GM12878 (cell line): ENCODE measurements around the gene PROKR1. TPM values are rescaled to one million over a fixed set of nuclear protein-coding genes. Genes with fewer than 3 reads are reported as not detected.

Experiments
- ATAC-seq: fragments of 200-7000 bp; cut with Tn5 transposase; 3 replicates; pipeline ENCODE4 v1.9.1; 2020; ENCODE audit warnings: mild to moderate bottlenecking, moderate library complexity
- BruUV-seq: library from RNA; stranded (reverse); fragments of 400-500 nt; replicated peaks from 2 replicates; lab custom pipeline; 2021; lab: Mats Ljungman, UMichigan
- CTCF ChIA-PET: fragments of 300-600 bp; sonication (Branson Sonifier 250); formaldehyde crosslinking; extraction: SDS; loops from one replicate; lab custom pipeline; 2021; ENCODE audit warnings: inconsistent platforms; lab: Yijun Ruan, JAX
- POLR2A ChIA-PET: fragments of 350-600 bp; formaldehyde crosslinking; extraction: SDS; loops from one replicate; lab custom pipeline; 2021; ENCODE audit warnings: inconsistent platforms; lab: Charles Lee
- RAD21 ChIA-PET: fragments of 300-600 bp; sonication (Branson Sonifier 250); formaldehyde crosslinking; loops from one replicate; lab custom pipeline; 2023; ENCODE audit warnings: antibody characterized with exemption; ENCODE audit not compliant: unreplicated experiment; lab: Charles Lee
- SMC1A ChIA-PET: fragments of 300-600 bp; sonication (Branson Sonifier 250); formaldehyde crosslinking; loops from one replicate; lab custom pipeline; 2023; ENCODE audit not compliant: unreplicated experiment, uncharacterized antibody; lab: Charles Lee
- DNase-seq: peaks from one replicate; pipeline ENCODE4 v3.0.0-alpha.2; 2011; ENCODE audit warnings: low read depth, low spot score
- FAIRE-seq: peaks from 3 replicates; lab custom pipeline; 2011; peaks lifted over from hg19 to GRCh38; lab: Jason Lieb, UNC
- H2AFZ ChIP-seq: 2 replicates; pipeline ENCODE4 v1.6.0; 2011; ENCODE audit warnings: low read depth, low read length, control low read depth; ENCODE audit not compliant: control insufficient read depth
- H3K27ac ChIP-seq: 2 replicates; pipeline ENCODE4 v1.5.1; 2011; ENCODE audit warnings: control low read depth; ENCODE audit not compliant: control insufficient read depth, insufficient read depth
- H3K27me3 ChIP-seq, 2 experiments: replicated peaks in 1 of 2; 2 replicates each; pipeline versions ENCODE4 v1.6.0 to v1.6.1; 2011; ENCODE audit warnings: low read length in 1 of 2; ENCODE audit not compliant: control insufficient read depth in 2 of 2, insufficient read depth in 2 of 2
- H3K36me3 ChIP-seq, 2 experiments: 2 replicates each; pipeline ENCODE4 v1.5.1; 2011; ENCODE audit warnings: low read length in 1 of 2; ENCODE audit not compliant: control insufficient read depth in 2 of 2, insufficient read depth in 2 of 2
- H3K4me1 ChIP-seq: 2 replicates; pipeline ENCODE4 v1.6.1; 2011; ENCODE audit warnings: mild to moderate bottlenecking, low read length, moderate library complexity, mixed read lengths; ENCODE audit not compliant: control insufficient read depth, insufficient read depth
- H3K4me2 ChIP-seq: 2 replicates; pipeline ENCODE4 v1.6.0; 2011; ENCODE audit warnings: control low read depth; ENCODE audit not compliant: control insufficient read depth, insufficient read depth
- H3K4me3 ChIP-seq: fragments of 200-600 bp; sonication (generic); 2 replicates; pipeline ENCODE4 v1.5.1; 2016
- H3K79me2 ChIP-seq: 2 replicates; pipeline ENCODE4 v1.6.0; 2011; ENCODE audit warnings: low read length; ENCODE audit not compliant: control insufficient read depth, insufficient read depth
- H3K9ac ChIP-seq: 2 replicates; pipeline ENCODE4 v1.8.0; 2011; ENCODE audit warnings: low read length, control low read depth, mixed read lengths; ENCODE audit not compliant: control insufficient read depth, insufficient read depth
- H3K9me3 ChIP-seq: replicated peaks from 3 replicates; pipeline ENCODE4 v1.5.1; 2011; ENCODE audit warnings: mild to moderate bottlenecking, low read length; ENCODE audit not compliant: control insufficient read depth, insufficient read depth
- H4K20me1 ChIP-seq: 2 replicates; pipeline ENCODE4 v1.6.0; 2011; ENCODE audit not compliant: control insufficient read depth, insufficient read depth
- ATF2 ChIP-seq: IDR thresholded peaks from 2 replicates; pipeline ENCODE4 v1.6.1; 2012; ENCODE audit warnings: low read length, inconsistent platforms
- BACH1 ChIP-seq: fragments of 450-650 bp; IDR thresholded peaks from 2 replicates; pipeline ENCODE4 v1.6.1; 2017; ENCODE audit warnings: mild to moderate bottlenecking, borderline replicate concordance
- BCL3 ChIP-seq: IDR thresholded peaks from 2 replicates; pipeline ENCODE4 v1.6.1; 2011; ENCODE audit warnings: borderline replicate concordance, low read depth, mild to moderate bottlenecking, moderate library complexity, low read length; ENCODE audit not compliant: insufficient read depth, poor library complexity, severe bottlenecking
- CBFB ChIP-seq: IDR thresholded peaks from 2 replicates; pipeline ENCODE4 v1.6.1; 2016; ENCODE audit warnings: antibody characterized with exemption, low read depth
- CEBPB ChIP-seq, 2 experiments: fragments of 150-350 bp in 1 of 2; IDR thresholded peaks; 2 replicates each; pipeline ENCODE4 v1.6.1; 2012 to 2014; ENCODE audit warnings: low read depth in 2 of 2, low read length in 2 of 2, borderline replicate concordance in 1 of 2, inconsistent platforms in 1 of 2
- CHD2 ChIP-seq: IDR thresholded peaks from 2 replicates; pipeline ENCODE4 v1.6.1; 2011; ENCODE audit warnings: low read depth, low read length, improper control_type of control experiment, borderline replicate concordance
- E2F8 ChIP-seq: fragments of 450-650 bp; IDR thresholded peaks from 2 replicates; pipeline ENCODE4 v1.6.1; 2018; ENCODE audit warnings: mild to moderate bottlenecking, low read depth, moderate library complexity; ENCODE audit not compliant: partially characterized antibody
- ELK1 ChIP-seq: IDR thresholded peaks from 2 replicates; pipeline ENCODE4 v1.6.1; 2012; ENCODE audit warnings: low read depth, low read length, improper control_type of control experiment
- GATAD2B ChIP-seq: fragments of 450-650 bp; conservative IDR thresholded peaks from 2 replicates; pipeline ENCODE4 v1.6.1; 2017; ENCODE audit warnings: low read depth, mild to moderate bottlenecking, moderate library complexity
- HCFC1 ChIP-seq: fragments of 150-350 bp; IDR thresholded peaks from 2 replicates; pipeline ENCODE4 v1.6.1; 2014; ENCODE audit warnings: low read length
- KLF5 ChIP-seq: fragments of 450-650 bp; IDR thresholded peaks from 2 replicates; pipeline ENCODE4 v1.6.1; 2014; ENCODE audit warnings: mild to moderate bottlenecking; ENCODE audit not compliant: partially characterized antibody
- MEF2A ChIP-seq: IDR thresholded peaks from 2 replicates; pipeline ENCODE4 v1.6.1; 2011; ENCODE audit warnings: low read depth, mild to moderate bottlenecking, low read length, moderate library complexity; ENCODE audit not compliant: insufficient read depth
- MEF2B ChIP-seq: fragments of 450-650 bp; IDR thresholded peaks from 2 replicates; pipeline ENCODE4 v1.6.1; 2018; ENCODE audit warnings: mild to moderate bottlenecking, moderate library complexity; ENCODE audit not compliant: partially characterized antibody, poor library complexity, severe bottlenecking
- MTA2 ChIP-seq: fragments of 450-650 bp; IDR thresholded peaks from 2 replicates; pipeline ENCODE4 v1.6.1; 2016; ENCODE audit warnings: low read depth, mild to moderate bottlenecking, moderate library complexity
- NBN ChIP-seq: fragments of 450-650 bp; IDR thresholded peaks from 2 replicates; pipeline ENCODE4 v1.6.1; 2016
- POLR2AphosphoS2 ChIP-seq: IDR thresholded peaks from 2 replicates; pipeline ENCODE4 v1.6.1; 2011; ENCODE audit warnings: low read depth, mild to moderate bottlenecking, low read length, improper control_type of control experiment, moderate library complexity
- SIN3A ChIP-seq: IDR thresholded peaks from 2 replicates; pipeline ENCODE4 v1.6.1; 2012; ENCODE audit warnings: low read depth, low read length, improper control_type of control experiment
- SREBF1 ChIP-seq: IDR thresholded peaks from 2 replicates; pipeline ENCODE4 v1.6.1; 2012; ENCODE audit warnings: mild to moderate bottlenecking, low read length
- WGBS: methylation state at CpG from one replicate; pipeline ENCODE4 v1.1.6; 2016; ENCODE audit warnings: low lambda C conversion rate; ENCODE audit not compliant: insufficient replicate concordance, insufficient coverage; ENCODE audit errors: missing lambda C conversion rate; 5-methylcytosine and 5-hydroxymethylcytosine counted together
- in situ Hi-C: fragments of 300-500 bp; cut with MboI; formaldehyde crosslinking; loops from 9 replicates; pipeline ENCODE4 v1.14.3; 2018; ENCODE audit warnings: mixed read lengths
- intact Hi-C: fragments of 100-400 bp; cut with micrococcal nuclease; formaldehyde crosslinking; loops from one replicate; pipeline ENCODE4 v1.14.2; 2022; ENCODE audit not compliant: unreplicated experiment
- polyA plus RNA-seq, 11 experiments: library from polyadenylated mRNA; depleted of rRNA in 4 of 11; unstranded in 6 of 11; stranded (reverse) in 5 of 11; fragments of >200 nt; fragmentation: Nextera tagmentation in 4 of 11; fragmentation: Illumina TruSeq in 1 of 11; extraction: Ambion mirVana in 4 of 11; extraction: Trizol in 1 of 11; gene quantifications; 1 replicate in 1 of 11; 2 replicates in 10 of 11; pipeline versions ENCODE4 v1.2.1 to v1.2.3, GENCODE V29; 2011 to 2016; ENCODE audit warnings: inconsistent platforms in 2 of 11, missing spikeins in 2 of 11, low read depth in 1 of 11
- total RNA-seq, 4 experiments: library from RNA; depleted of rRNA in 3 of 4; stranded (reverse); fragments of >200 nt in 3 of 4; fragmentation: Illumina TruSeq in 1 of 4; extraction: Trizol in 1 of 4; gene quantifications; 2 replicates each; pipeline versions ENCODE4 v1.2.1 to v1.2.3, GENCODE V29; 2013 to 2021

The PROKR1 gene
- total and polyA plus RNA-seq, 10 of the 15 experiments (the other 5 are each of a cell fraction or from before 2014, with no cell fraction given): 0.01 to 0.02 TPM; not detected in 8

GRCh38 chr2:68693951-68694350 is 50.6 kb downstream of the PROKR1 start (continued):
- TF ChIP-seq CEBPB (IDR thresholded peaks at IDR 0.05; ENCODE audit: borderline replicate concordance in 1 of 2, low read depth in 2 of 2, low read length in 2 of 2) (no peak), BCL3 (no peak), CBFB (no peak), MTA2 (no peak)

- Histone ChIP-seq H3K27ac (no peak overlapping the region), H3K4me3 (no peak overlapping the region), H3K4me2 (no peak overlapping the region), H3K79me2 (no peaks in the 10 kb centered on the region), H4K20me1 (no peaks in the 10 kb centered on the region), H3K9ac (no peak overlapping the region), H3K9me3 (peaks cover 8% of the 10 kb centered on the region; the same call in 2 of the 3 replicates), H3K36me3 (no peaks in the 10 kb centered on the region), H3K27me3 (no peaks in the 10 kb centered on the region), H2AFZ (no peak overlapping the region), H3K4me1 (peaks cover 8% of the 10 kb centered on the region)
- SMC1A ChIA-PET: no interaction called here
- no peak for ATAC-seq
- BruUV-seq: no TSS peak
- WGBS: 69% methylated on average over 4 of the region's 4 CpGs
- intact Hi-C loops (no loop called here), in situ Hi-C loops (no loop called here)
- CTCF ChIA-PET: interaction anchor here (0.6 to 1.1 kb wide), 2 partner anchors 13 to 886 kb away, joined by 3 read pairs; no protein-coding TSS in a partner anchor
- DNase-seq: no peak
- FAIRE-seq: no peak
- RAD21 ChIA-PET: no interaction called here
- POLR2A ChIA-PET: no interaction called here
- TF ChIP-seq HCFC1: no peak
- no peak for TF ChIP-seq NBN
- TF ChIP-seq SIN3A: no peak
- no peak for TF ChIP-seq E2F8
- TF ChIP-seq KLF5: no peak
- no peak for TF ChIP-seq CHD2
- no peak for TF ChIP-seq ATF2
- TF ChIP-seq GATAD2B: no peak
- TF ChIP-seq MEF2A: no peak
- no peak for TF ChIP-seq SREBF1
- TF ChIP-seq MEF2B: no peak
- no peak for TF ChIP-seq POLR2AphosphoS2
- no peak for TF ChIP-seq BACH1
- no peak for TF ChIP-seq ELK1
Observed at GRCh38 chr2:68695971-68696370, 52.6 kb downstream of the PROKR1 start.
